Measurements from ENCODE around the gene DOK1. TPM values are rescaled to one million over a fixed set of nuclear protein-coding genes. Genes with fewer than 3 reads are reported as not detected.

The DOK1 gene
- total and polyA plus RNA-seq, 8 donors = 8.7 to 35.2 (median 10.5) TPM

DNA sequence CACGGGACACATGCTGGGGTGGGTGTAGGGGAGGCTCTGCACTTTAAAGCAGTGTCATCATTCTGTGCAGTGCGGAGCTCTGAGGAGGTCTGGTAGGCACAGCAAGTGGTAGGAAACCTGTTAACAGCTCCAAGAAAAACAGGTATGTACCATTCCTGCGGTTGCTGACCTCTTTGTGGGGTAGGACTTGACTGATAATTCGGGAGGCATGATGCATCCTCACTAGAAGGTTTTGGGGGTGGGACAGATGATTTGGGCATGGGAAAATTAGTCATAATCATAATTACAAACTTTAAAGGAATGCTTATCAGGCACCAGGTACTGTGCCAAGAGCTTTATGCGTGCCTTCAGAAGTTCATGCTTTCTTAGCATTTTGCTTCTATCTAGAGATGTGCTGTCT, 9.7 kb downstream of the DOK1 start:
- intact Hi-C loops (cut with DNase I) = no loop called here
- no peak for ATAC-seq

DNA sequence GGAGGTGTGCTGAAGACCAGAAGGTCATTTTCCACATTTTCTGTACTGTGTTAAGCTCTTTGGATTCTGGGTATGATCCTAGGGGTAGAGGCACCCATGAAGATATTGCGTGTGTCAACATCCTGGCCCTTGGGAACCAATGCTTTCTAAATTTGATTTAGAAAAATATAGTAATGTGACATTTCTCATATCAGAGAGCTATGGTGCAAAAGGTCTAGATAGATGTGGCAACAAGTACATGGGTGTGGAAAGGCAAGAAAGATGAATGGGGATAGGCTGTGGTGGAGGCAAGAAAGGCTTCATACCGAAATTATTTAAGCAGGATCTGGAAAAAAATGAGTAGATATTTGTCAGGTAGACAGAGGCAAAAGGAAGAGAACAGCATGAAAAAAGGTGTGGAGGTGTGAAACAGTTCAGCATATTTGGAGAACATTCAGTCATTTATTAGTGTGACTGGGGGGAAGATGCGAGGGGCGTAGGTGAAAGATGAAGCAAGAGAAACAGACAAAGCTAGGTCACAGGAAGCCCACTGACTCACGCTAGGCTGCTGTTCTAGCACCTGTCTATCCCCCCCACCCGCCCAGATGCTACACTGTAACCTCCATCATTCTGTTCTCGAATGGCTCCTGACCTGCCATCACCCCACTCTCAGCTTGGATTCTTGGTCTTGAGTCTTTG, 11.7 kb downstream of the DOK1 start:
- no peaks in the 10 kb centered on the region for H3K36me3 ChIP-seq
- no peak for DNase-seq
- peaks cover 0 to 20% of the 10 kb centered on the region in 2 donors for H3K4me1 ChIP-seq
- no peak overlapping the region for H3K4me3 ChIP-seq
- ATAC-seq = no peak
- intact Hi-C loops (cut with DNase I) = no loop called here
- H3K9me3 ChIP-seq = no peaks in the 10 kb centered on the region
- no peak overlapping the region for H3K27ac ChIP-seq
- TF ChIP-seq, protein P1, sequence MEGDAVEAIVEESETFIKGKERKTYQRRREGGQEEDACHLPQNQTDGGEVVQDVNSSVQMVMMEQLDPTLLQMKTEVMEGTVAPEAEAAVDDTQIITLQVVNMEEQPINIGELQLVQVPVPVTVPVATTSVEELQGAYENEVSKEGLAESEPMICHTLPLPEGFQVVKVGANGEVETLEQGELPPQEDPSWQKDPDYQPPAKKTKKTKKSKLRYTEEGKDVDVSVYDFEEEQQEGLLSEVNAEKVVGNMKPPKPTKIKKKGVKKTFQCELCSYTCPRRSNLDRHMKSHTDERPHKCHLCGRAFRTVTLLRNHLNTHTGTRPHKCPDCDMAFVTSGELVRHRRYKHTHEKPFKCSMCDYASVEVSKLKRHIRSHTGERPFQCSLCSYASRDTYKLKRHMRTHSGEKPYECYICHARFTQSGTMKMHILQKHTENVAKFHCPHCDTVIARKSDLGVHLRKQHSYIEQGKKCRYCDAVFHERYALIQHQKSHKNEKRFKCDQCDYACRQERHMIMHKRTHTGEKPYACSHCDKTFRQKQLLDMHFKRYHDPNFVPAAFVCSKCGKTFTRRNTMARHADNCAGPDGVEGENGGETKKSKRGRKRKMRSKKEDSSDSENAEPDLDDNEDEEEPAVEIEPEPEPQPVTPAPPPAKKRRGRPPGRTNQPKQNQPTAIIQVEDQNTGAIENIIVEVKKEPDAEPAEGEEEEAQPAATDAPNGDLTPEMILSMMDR (IDR thresholded peaks at IDR 0.05) = no peak
- no peaks in the 10 kb centered on the region for H3K27me3 ChIP-seq

More for the DNA sequence above, 9.7 kb downstream of the DOK1 start:
- no peaks in the 10 kb centered on the region for H3K36me3 ChIP-seq
- H3K4me1 ChIP-seq = peaks cover 0 to 20% of the 10 kb centered on the region in 2 donors
- H3K9me3 ChIP-seq = no peaks in the 10 kb centered on the region
- no peak overlapping the region for H3K4me3 ChIP-seq
- no peak for DNase-seq
- TF ChIP-seq, protein P1 (IDR thresholded peaks at IDR 0.05) = no peak
- no peak overlapping the region for H3K27ac ChIP-seq
- peaks cover 0 to 7% of the 10 kb centered on the region in 2 donors for H3K27me3 ChIP-seq

DNA sequence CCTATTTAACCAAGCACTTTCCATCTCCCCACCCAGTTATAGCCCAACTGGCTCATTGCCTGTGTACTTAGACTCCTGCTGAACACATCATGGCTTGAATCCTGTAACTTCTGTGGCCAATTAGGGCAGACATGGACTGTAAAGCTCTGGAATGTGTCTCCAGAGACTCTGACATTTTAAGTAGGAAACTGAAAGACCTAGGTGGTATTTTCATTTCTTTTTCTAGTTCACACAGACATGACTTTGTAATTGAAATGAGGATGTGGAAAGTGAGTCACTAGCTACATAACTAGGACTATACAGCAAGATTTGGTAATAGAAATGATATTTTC, 12.2 kb downstream of the DOK1 start:
- no peaks in the 10 kb centered on the region for H3K9me3 ChIP-seq
- H3K36me3 ChIP-seq = no peaks in the 10 kb centered on the region
- H3K4me3 ChIP-seq = no peak overlapping the region
- TF ChIP-seq, protein P1 (IDR thresholded peaks at IDR 0.05) = no peak
- H3K27ac ChIP-seq = no peak overlapping the region
- DNase-seq = no peak
- H3K27me3 ChIP-seq = no peaks in the 10 kb centered on the region
- ATAC-seq = peak; percentile 19
- peaks cover 0 to 20% of the 10 kb centered on the region in 2 donors for H3K4me1 ChIP-seq
- intact Hi-C loops (cut with DNase I) = no loop called here

DNA sequence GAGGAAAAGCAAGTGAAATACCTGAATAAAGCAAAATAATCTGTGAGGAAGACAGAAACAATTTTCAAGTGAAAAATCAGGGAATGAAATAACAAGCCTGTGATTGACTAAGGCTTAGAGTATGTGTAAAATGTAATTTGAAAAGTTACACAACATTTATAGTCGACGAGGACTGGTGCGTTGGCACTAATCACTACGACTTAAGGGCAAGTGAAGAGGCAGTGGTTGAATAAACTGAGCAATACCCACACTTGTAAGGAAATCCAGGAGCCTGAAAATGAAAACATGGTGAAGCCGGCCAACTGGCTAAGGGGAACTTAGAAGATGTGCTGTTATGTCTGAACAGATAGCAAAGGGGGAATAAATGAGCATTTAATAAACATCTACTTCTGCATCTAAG, 13.4 kb downstream of the DOK1 start:
- Histone ChIP-seq H3K27ac (no peak overlapping the region), H3K4me1 (peaks cover 0 to 20% of the 10 kb centered on the region in 2 donors), H3K27me3 (no peaks in the 10 kb centered on the region), H3K4me3 (no peak overlapping the region), H3K36me3 (no peaks in the 10 kb centered on the region), H3K9me3 (no peaks in the 10 kb centered on the region)
- DNase-seq (no peak), ATAC-seq (peak; percentile 88)
- TF ChIP-seq, protein P1 (IDR thresholded peaks at IDR 0.05) = no peak
- intact Hi-C loops (cut with DNase I) = no loop called here

DNA sequence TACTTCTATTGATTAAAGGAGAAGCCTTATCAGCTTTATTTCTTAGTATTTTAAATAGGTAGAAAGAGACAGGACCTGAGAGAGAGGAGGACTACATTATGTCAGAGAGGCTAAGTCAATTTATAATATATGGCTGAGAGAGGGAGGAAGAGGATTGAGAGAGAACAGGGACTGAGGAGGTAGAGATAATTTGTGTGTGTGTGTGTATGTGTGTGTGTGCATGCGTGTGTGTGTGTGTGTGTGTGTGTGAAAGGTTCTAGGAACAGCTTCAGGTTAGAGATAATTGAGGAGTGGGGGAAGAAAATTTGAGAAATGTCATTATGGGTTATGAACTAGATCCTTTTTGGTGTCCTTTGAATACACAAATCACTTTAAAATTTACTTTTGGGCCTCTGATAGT, 15.2 kb downstream of the DOK1 start:
- H3K4me3 ChIP-seq = no peak overlapping the region
- TF ChIP-seq, protein P1 (IDR thresholded peaks at IDR 0.05) = no peak
- DNase-seq (no peak), ATAC-seq (no peak)
- H3K27me3 ChIP-seq = no peaks in the 10 kb centered on the region
- H3K27ac ChIP-seq = no peak overlapping the region
- no peaks in the 10 kb centered on the region for H3K36me3 ChIP-seq
- H3K4me1 ChIP-seq = peaks cover 0 to 36% of the 10 kb centered on the region in 2 donors
- H3K9me3 ChIP-seq = no peaks in the 10 kb centered on the region
- intact Hi-C loops (cut with DNase I) = no loop called here

Data from left lung (tissue), 10 donors.